Measurements from ENCODE around the gene DMD. TPM values are rescaled to one million over a fixed set of nuclear protein-coding genes. Genes with fewer than 3 reads are reported as not detected.

The DMD gene
- total RNA-seq, 1 donor: 32.4 TPM

DNA sequence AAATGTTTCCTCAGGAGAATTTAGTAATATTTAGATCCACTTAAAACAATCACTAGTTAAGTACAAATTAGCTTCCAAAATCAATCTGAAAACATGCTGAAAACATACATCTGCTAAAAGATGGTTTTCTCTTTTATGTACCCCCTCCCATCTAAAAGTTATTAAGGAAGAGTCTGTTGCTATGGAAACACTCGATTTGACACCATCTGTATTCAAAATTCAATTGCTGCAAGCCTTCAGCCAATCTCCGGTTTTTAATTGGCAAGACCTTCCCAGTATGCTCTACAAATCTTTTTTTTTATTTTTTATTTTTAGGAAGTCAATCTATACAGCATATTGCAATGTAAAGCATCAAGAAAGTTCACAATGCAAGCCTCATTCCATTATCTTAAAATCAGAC is 1500.2 kb downstream of the DMD start:
- TF ChIP-seq, protein P1, sequence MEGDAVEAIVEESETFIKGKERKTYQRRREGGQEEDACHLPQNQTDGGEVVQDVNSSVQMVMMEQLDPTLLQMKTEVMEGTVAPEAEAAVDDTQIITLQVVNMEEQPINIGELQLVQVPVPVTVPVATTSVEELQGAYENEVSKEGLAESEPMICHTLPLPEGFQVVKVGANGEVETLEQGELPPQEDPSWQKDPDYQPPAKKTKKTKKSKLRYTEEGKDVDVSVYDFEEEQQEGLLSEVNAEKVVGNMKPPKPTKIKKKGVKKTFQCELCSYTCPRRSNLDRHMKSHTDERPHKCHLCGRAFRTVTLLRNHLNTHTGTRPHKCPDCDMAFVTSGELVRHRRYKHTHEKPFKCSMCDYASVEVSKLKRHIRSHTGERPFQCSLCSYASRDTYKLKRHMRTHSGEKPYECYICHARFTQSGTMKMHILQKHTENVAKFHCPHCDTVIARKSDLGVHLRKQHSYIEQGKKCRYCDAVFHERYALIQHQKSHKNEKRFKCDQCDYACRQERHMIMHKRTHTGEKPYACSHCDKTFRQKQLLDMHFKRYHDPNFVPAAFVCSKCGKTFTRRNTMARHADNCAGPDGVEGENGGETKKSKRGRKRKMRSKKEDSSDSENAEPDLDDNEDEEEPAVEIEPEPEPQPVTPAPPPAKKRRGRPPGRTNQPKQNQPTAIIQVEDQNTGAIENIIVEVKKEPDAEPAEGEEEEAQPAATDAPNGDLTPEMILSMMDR (IDR thresholded peaks at IDR 0.05; ENCODE audit: insufficient read depth, low read depth, low read length): no peak
- no peak for DNase-seq (ENCODE audit: low read depth)
- H3K4me3 ChIP-seq (ENCODE audit: low read depth, low read length): no peak overlapping the region

DNA sequence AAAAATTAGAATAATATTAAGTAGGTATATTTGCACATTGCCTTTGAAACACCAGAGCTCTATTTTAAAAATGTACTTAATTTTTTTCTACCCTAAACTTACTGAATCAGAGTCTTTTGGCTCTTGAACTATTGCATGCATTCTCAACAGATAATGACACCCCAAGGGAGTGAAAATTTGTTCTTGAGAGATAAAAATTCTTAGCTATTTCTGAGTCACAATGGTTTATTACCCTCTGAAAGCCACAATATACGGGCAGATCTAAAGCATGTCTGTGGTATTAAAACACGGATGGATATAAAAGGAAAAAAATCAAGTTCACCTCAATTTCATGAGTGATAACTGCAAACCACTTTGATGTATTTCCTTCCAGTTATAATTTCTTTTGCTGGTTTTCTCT is 1503.2 kb downstream of the DMD start:
- no peak overlapping the region for H3K4me3 ChIP-seq (ENCODE audit: low read depth, low read length)
- DNase-seq (ENCODE audit: low read depth): no peak
- TF ChIP-seq, protein P1 (IDR thresholded peaks at IDR 0.05; ENCODE audit: insufficient read depth, low read depth, low read length): no peak

DNA sequence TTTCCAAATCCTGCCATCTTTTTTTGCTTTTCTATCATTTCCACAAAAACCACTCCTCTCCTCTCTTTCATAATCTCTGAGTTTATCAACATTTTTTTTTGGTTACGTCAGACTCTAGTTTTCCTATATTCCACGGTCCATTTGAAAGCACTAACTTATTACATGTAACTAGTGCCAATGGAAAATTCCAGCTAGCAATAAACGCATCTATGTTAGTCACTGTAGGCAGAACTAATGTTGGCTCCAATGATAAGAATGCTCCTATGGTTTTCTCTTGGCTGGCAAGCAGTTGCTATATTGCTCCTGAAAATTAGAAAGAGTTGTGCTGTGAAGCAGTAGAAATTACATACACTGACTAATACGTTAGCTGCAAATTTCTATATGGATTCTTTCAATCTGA is 1504.9 kb downstream of the DMD start:
- no peak overlapping the region for H3K4me3 ChIP-seq (ENCODE audit: low read depth, low read length)
- TF ChIP-seq, protein P1 (IDR thresholded peaks at IDR 0.05; ENCODE audit: insufficient read depth, low read depth, low read length): no peak
- peak; percentile 0 for DNase-seq (ENCODE audit: low read depth)

DNA sequence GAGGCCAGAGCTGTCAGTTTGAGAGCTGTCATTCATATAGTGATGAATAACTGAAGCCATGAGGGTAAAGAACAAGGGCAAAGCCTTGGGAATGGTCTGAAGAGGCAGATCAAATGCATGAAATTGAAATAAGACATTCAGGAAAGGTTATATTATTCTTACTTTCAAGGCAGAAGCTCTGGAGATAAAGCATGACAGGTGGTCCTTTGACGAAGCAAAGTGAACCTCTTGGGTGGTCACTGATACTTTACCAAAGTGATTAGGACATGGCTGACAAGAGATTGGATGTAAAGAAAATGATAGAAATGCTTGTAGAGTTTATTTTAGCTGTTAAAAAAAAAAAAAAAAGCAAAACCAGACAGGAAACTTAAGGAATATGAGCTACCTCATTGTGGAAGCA is 1505.5 kb downstream of the DMD start:
- H3K4me3 ChIP-seq (ENCODE audit: low read depth, low read length): no peak overlapping the region
- TF ChIP-seq, protein P1 (IDR thresholded peaks at IDR 0.05; ENCODE audit: insufficient read depth, low read depth, low read length): no peak
- no peak for DNase-seq (ENCODE audit: low read depth)

DNA sequence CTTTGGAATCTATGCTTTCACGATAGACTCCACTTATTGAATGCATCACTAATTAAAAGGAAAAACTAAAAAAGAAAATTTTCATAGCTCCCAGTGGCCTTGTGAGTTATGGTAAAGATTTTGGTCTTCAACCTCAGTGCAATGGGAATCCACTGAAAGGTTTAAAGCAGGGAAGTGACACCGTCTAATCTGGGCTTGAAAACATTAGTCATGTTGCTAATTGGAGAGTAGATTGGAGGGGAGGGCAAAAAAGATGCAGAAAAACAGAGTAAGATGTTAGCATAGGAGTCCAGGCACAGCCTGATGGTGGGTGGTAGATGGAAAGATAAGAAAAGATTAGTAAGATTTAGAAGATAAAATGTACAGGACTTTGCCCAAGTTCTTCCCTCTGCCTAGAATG is 1506.4 kb downstream of the DMD start:
- DNase-seq (ENCODE audit: low read depth): no peak
- no peak overlapping the region for H3K4me3 ChIP-seq (ENCODE audit: low read depth, low read length)
- TF ChIP-seq, protein P1 (IDR thresholded peaks at IDR 0.05; ENCODE audit: insufficient read depth, low read depth, low read length): no peak

DNA sequence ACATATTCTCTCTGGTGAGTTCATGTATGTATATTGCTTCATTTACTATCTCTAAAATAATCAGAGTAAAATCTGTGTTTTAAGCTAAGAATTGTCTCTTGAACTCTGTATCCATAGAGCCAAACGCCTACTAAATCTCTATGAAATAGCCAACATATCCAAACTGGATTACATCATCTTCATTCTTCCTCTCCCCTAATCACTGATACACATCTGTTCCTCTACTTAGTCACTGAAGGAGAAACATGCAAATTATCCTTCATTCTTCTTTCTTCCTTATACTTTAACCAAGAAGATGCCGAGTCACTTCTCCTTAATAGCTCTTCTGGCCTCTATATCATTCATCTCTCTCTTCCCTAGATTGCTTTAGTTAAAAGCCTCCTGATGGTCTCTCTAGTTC is 1509.1 kb downstream of the DMD start:
- no peak overlapping the region for H3K4me3 ChIP-seq (ENCODE audit: low read depth, low read length)
- no peak for DNase-seq (ENCODE audit: low read depth)
- TF ChIP-seq, protein P1 (IDR thresholded peaks at IDR 0.05; ENCODE audit: insufficient read depth, low read depth, low read length): no peak

DNA sequence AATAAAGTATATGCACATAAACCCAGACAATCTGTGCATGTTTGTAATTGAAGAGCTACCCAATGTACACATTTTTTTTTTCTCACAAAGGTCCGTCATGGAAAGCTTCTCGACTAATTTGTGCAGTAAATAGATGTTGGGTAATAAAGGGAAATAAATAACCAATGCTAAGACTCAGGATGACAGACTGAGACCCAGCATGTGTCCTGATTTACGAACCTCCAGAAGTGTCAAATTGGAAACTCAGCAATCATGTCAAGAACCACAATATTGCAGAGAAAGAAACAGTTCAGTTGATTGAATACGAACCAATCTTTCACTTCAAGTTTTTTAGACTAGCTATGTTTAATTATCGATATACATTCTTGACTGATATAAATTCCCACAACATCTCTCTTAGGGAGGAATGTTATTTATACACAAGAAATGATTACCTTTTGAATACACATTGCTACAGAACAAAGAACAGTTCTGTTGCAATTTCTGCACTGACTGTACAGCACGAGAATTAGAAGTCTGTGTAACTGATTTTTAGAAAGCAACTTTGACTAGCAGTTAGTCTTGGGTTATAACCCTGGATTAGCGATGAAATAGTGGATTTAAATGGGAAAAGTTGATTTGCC is 1513.9 kb downstream of the DMD start:
- TF ChIP-seq, protein P1 (IDR thresholded peaks at IDR 0.05; ENCODE audit: insufficient read depth, low read depth, low read length): no peak
- no peak overlapping the region for H3K4me3 ChIP-seq (ENCODE audit: low read depth, low read length)
- no peak for DNase-seq (ENCODE audit: low read depth)
